Renal cortex interstitium (tissue), 15 donors: ENCODE measurements around the gene TAS2R9. TPM values are rescaled to one million over a fixed set of nuclear protein-coding genes. Genes with fewer than 3 reads are reported as not detected.
"Not testable (repeated sequence)": the region's sequence is repeated elsewhere in the genome, so short reads cannot be mapped to it uniquely, and the experiment has no call there.

Experiments used
- DNase-seq, 11 donors: peaks; one replicate each; pipeline ENCODE4 v3.0.0-alpha.2; 2013; ENCODE audit warnings: low read depth in 9 of 11, low spot score in 4 of 11; ENCODE audit errors: extremely low read depth in 1 of 11
- long read RNA-seq, 16 experiments: transcript quantifications; one replicate each; lab custom pipeline, GENCODE V29; 2026
- polyA plus RNA-seq, 3 donors: library from polyadenylated mRNA; unstranded; fragments of 120-200 nt; gene quantifications; one replicate each; pipeline ENCODE4 v1.2.1, GENCODE V29; 2013; ENCODE audit not compliant: insufficient read length in 3 of 3

Gene TAS2R9, protein sequence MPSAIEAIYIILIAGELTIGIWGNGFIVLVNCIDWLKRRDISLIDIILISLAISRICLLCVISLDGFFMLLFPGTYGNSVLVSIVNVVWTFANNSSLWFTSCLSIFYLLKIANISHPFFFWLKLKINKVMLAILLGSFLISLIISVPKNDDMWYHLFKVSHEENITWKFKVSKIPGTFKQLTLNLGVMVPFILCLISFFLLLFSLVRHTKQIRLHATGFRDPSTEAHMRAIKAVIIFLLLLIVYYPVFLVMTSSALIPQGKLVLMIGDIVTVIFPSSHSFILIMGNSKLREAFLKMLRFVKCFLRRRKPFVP
- not detected for polyA plus RNA-seq
- long read RNA-seq, donor 1 = 0 reads
- long read RNA-seq, donor 2 = 0 reads
- long read RNA-seq, donor 3 = 0 reads
- long read RNA-seq, donor 4 = 0 reads
- long read RNA-seq, donor 5 = 0 reads
- long read RNA-seq, donor 6 = 0 reads
- long read RNA-seq, donor 7 = 0 reads
- long read RNA-seq, donor 8 = 0 reads
- long read RNA-seq, donor 9, partial matches to known transcripts = 0 of 1 reads
- long read RNA-seq, donor 9, other reads (novel, unspliced or antisense) = 0 of 1 reads
- long read RNA-seq, donor 10 = 0 reads
- long read RNA-seq, donor 11 = 0 reads
- long read RNA-seq, donor 12 = 0 reads
- long read RNA-seq, donor 13 = 0 reads
- long read RNA-seq, donor 14 = 0 reads
- long read RNA-seq, donor 15 = 0 reads
- long read RNA-seq, donor 16 = 0 reads

DNA sequence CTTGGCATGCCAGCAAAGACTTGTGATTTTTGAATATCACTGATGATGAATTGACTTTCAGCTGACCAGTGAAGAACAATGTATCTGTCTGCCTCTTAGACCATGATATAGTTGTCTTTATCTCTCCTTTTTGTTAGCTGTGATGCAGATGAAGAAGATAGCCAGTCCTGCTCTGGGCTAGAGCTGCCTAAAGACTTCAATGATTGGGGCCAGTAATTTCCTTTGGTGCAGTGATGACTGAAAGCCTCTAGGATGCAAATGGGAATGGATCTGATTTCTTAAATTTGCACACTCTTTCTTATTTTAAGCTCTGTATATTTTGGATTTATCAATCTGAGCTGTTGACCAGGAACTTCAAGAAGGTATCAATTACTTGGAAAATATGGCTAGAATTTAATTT, at the start of gene TAS2R9:
Gene TAS2R9, minus strand, starts transcription at position 101 of the 400 bp plus-strand sequence. Its CDS starts 93 bp downstream, at position 8.
- DNase-seq = no peak

DNA sequence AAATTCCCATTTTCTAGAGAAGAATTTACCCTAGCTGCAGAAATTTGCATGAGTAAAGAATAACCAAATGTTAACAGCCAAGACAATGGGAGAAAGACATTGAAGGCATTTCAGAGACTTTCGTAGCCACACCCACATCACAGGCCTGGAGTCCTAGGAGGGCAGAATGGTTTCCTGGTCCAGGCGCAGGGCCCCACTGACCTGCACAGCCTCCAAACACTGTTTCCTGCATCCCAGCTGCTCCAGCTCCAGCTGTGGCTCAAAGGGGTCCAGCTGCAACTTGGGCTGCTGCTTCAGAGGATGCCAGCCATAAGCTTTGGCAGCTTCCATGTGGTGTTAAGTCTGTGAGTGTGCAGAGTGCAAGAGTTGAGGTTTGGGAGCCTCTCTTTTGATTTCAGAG, 45.8 kb upstream of the TAS2R9 start:
- DNase-seq = no peak

DNA sequence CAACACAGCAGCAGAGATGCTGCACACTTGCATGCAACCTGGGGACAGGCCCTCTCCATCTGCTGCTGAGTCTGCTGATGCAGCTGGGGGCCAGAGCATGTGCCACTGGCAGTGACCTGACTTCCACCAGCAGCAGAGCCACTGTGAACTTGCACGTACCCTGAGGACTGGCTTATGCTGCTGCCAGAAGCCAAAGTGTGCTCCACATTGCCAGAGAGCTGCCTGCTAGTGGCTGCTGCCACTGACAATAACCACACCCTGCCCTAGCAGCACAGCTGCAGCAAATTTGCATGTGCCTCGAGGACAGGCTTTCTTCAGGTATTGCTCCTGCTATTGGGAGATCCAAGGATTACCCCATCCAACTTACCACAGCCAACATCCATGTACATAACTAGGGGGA, 43.8 kb upstream of the TAS2R9 start:
- DNase-seq = no peak

DNA sequence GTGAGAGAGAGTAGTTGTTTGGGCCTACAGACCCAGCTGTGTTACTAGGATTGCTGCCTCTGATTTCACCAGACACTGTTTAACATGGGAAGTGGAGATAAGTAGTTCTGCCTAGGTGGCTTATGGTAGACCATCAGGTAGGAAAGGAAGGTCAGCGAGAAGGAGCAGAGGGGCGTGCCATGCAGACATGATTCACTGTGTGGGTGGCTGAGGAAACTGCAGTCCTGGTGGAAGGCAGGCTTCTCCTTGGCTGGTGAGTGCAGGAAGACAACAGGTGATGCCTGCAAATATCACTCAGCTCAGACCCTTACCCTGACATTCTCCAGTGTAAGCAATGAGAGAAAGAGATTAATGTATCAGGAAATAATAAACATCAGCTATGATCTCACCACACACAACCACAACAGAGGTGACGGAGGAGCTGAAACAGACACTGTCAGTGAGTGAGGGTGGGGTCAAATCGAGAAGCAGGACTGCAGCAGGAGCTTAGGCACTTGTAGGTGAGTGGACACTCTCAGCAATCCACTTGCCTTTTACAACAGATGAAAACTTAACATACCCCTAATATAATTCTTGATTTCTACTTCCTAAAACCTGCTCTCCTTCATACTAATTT, 41.4 kb upstream of the TAS2R9 start:
- DNase-seq = no peak

DNA sequence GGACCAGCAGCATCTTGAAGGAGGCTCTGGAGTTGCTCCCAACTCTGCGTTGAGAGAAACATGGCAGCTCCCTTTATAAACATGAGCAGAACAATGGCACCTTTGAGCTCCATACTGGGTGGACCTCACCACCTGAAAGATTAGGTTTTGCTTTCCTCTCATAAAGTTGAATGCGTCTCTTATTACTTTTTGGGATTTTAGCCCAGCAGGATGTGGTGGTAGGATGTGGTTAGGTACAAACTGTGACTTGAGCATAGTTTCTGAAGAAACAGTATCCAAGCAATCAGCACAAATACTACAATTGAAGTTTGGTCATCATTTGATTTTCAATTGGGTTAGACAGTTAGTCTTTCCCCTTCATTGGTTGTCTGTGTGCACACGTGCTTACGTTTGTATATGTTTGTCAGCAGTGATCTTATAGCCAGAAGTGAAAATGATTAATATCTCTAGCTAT, 39.5 kb upstream of the TAS2R9 start, which contains the start of gene PRR4:
Gene PRR4, minus strand, starts transcription at position 51 of the 454 bp plus-strand sequence. Its CDS starts 38 bp downstream, at position 13.
- DNase-seq = no peak

DNA sequence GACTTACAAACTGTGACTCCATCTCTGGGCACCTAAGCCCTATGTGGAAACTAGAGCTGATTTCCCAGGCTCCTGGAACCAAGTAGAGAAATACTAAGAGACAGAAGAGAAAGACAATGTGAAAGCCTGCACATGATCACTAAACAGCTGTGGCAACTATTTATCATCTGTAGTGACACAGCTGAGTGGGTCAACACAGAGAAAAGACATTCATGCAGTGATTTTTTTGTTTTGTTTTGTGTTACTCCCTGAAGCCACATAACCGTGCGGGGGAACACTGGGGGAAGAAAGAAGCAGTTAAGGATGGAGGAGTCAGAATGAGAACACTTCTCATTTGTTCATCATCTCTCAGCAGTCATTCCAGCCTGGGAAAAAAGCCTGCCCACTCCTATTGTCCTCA, 37.8 kb upstream of the TAS2R9 start:
- DNase-seq = peak in 1 of 11 donors; percentile 11

DNA sequence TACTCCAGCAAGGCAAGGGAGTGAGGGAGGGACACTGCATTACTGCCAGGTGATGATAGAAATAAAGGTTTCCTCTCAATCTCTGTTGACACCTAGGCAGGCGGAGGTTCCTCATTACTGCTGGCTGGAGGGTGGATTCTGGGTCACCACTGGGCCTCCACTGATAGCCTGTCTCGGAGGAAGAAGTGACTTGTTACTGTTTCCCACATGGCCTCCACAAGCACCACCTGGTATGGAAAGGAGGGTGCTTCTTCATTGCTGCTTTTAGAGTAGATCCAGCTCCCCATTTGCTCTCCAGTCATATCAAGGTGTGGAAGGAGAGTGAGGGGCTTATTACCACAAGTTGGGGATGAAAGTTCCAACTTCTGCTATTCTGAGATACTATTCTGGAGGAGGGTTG, 32.9 kb upstream of the TAS2R9 start:
- no peak for DNase-seq

DNA sequence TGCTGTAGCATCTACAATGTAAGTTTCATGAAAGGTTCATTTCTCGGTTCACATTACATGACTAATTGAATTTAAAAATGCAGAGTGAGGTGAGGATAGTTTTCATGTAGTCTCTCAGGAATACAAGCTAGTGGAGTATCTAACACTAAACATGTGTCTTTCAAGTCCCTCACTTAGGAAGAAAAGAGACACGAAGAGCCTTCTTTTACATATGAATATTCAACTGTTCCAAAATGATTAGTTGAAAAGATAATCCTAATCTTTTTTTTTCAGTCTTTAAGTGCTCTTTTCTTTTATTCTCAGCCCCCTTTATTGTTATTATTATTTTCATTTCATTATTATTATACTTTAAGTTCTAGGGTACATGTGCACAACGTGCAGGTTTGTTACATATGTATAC, 28.5 kb upstream of the TAS2R9 start:
- DNase-seq = no peak

DNA sequence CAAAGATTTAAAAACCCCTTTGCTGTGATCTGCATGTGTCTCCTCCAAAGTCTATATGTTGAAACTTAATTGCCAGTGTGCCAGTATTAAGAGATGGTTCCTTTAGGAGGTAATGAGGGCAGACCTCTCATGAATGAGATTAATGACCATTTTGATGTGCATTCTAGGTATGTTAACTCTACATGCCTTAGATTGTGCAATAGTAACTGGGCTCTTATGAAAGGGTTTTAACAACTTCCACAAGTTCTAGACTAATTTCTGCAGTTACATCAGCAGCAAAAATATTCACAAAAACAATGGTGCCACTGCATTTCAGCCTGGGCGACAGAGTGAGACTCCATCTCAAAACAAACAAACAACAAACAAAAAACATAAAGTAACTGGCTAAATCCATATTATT, 20.0 kb upstream of the TAS2R9 start:
- DNase-seq = no peak

DNA sequence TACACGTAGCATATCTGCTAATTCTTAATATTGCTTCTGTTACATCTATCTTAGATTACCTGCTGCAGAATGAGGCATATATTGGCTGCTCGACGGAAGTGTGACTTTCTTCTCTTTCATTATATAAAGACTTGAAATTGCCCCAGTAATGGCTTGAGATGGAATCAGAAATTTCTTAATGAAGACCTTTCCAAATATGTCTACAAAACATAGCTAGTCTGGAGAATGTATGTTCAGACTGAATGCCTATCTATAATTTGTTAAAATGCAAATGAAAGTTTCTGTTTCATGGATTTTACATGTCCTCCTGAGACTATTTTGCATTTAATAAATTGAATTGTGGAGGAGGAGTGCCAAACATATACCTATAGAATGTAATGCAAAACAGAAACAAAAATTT, 16.3 kb upstream of the TAS2R9 start, which contains the start of gene TAS2R10:
Gene TAS2R10, minus strand, starts transcription at position 101 of the 400 bp plus-strand sequence. Its CDS starts 89 bp downstream, at position 12.
- DNase-seq = no peak

DNA sequence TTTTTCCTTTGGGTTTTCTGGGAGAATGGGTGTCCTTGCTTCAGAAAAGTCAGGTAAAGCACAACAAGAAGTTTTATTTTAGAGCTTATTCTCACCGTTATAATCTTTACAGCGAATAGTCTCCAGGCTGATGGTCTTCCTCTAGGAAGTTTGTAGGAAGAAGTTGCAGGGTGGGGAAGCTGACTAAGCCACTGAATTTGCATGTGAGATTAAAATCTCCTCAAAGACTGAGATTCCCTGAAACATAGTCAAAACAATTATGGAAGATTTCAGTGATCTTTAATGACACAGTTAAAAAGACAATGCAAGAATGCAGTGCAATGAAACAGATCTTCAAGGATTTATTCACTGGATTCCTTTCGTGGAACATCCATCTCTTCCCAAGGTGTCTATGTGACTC, 15.0 kb upstream of the TAS2R9 start:
- no peak for DNase-seq

DNA sequence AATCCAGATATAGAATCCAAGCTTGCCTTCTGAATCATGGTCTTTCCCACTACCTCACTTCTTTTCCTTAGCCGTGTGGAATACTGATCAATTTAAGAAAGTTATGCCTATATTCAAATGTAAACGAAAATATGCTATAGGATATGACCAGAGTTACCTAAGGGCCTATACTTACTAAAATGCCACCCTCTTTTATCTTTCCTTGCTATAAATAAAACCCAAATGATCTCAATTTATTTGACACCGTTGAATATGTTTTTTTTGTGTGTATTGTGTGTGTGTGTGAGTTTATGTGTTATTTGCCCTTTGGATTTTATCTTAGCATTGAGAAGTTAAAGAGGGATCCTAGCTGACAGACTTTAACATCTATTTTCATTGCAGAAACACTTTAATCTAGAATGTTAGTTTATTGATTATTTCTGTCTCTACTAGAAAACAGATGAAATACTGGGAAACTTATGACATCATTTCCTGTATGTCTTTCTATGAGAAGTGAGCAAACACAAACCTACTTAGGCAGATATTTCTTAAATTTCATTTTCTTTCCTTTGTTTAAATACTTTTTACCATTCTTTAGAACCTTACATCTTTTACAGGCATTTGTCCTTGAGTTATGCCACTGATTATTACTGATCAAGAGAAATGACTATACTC, 2.0 kb upstream of the TAS2R9 start:
- DNase-seq = no peak

DNA sequence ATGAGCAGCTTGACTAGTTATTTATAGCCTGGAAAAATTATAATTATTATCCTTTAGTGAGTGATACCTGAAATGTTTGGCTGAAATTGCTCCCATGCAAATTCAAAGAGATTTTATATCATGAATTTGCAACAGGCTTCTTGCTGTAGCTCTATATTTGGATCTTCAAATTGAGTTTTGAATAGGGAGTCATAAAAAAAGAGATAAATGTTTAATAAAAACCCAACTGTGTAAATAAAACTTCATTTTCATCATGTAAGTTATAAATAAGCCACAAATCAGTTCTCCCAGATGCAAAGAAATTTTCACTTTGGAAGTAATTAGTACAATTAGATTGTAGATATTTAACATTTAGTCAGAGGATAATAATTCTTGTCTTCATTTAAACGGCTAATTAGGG, 2.8 kb downstream of the TAS2R9 start, which contains the start of gene TAS2R8:
Gene TAS2R8, minus strand, starts transcription at position 101 of the 400 bp plus-strand sequence. CDS start 306 bp downstream, outside the sequence.
- no peak for DNase-seq

DNA sequence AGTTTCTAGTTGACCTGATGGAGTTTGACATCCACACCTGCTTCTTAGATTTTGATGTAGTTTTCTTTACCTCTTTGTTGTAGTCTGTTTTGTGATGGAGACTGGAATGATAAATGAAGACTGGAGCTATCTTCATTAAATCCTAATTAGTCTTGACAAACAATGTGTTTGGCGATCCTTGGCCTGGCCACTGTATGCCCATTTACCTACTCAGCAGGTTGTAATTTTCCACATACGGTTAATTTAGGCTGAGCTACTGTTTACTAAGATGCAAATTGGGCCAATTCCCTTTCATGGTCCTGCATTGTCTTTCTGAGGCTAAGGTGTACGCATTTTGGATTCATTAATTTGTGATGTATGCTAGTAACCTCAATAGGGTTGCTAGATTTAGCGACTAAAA, 7.4 kb downstream of the TAS2R9 start, which contains the start of gene TAS2R7:
Gene TAS2R7, minus strand, starts transcription at position 41 of the 400 bp plus-strand sequence. CDS start 57 bp downstream, outside the sequence.
- no peak for DNase-seq

DNA sequence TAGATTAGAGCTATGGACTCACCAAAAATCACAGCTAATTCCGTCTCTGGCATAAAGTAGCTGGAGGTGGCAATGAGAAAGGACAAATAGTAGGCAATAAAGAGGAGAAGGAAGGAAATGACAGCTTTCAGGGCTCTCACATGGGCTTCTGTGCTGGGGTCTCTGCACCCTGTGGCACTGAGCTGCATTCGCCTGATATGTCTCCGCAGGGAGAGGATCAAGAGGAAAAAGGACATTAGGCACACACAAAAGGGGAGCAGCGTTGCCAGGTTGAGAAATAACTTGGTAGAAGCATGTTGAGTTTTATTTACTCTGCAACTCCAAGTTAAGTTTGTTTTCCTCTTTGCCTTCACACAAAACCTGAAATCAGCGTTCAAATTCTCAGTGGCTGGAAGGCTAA, 8.2 kb downstream of the TAS2R9 start:
- DNase-seq = no peak

DNA sequence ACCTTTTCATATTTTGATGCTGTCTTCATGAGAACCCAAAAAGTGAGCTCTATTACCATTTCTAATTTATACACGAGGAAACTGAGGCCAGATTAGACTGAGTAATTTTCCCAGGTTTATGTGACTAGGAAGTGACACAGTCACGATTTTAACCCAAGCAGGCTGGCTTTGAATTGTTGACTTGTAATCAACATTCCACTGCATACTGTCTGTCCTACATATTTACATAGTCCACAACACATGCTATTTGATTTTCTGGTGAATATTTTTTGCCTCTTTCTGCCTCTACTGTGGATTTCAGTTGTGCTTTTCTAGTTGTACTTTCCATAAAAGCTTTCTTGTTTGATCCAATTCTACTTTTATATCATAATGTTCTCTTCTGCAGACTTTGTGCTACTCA, 15.7 kb downstream of the TAS2R9 start:
- DNase-seq = no peak

DNA sequence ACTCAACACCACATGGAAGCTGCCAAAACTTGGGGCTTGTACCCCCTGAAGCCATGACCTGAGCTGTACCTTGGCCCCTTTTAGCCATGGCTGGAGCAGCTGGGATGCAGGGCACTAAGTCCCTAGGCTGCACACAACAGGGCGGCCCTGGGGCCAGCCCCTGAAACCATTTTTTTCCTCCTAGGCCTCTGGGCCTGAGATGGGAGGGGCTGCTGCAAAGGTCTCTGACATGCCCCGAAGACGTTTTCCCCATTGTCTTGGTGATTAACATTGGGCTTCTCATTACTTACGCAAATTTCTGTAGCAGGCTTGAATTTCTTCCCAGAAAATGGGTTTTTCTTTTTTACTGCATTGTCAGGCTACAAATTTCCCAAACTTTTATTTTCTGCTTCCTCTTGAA, 18.2 kb downstream of the TAS2R9 start:
- not testable (repeated sequence) for DNase-seq

DNA sequence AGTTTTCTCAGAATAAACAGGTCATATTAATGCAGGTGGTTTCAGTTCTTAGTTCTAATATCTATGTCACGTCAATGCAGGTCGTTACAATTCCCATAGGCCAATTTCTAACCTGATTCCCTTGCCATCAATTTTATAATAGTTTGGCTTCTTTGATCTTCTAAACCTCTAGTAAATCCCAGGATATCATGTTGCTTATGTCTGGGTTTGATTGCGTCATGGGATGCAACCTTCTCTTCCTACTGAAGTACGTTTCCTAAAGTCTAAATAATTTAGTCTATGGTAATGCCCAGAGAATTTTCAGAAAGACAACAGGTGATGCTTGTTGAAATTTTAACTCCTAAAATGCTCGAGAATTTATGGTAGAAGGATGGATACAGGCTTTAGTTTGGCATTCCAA, 26.7 kb downstream of the TAS2R9 start:
- no peak for DNase-seq

DNA sequence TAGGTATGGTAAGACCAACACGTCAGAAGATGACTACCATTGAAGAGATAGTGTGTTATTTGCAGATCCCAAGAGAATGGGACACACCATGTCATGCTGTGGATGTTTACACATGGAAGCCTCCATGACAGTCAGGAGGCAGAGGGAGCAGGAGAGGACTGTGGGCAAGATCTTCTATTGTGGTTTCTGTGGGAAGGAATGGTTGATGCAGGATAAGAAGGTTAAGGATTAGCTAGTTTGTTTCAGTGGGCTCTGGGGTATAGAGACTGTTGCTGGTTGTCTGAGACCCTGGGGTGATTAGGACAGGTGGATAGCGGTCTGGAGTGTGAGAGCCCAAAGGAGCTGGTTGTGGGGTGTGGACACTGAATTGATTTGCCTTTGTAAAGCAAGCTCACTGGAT, 30.9 kb downstream of the TAS2R9 start:
- DNase-seq = no peak
